T-helper 2 cell (primary cell): Measurements from ENCODE around the gene CCDC159.

Experiments
- DNase-seq, 5 experiments: peaks; one replicate each; pipeline versions ENCODE4 v3.0.0 to v3.0.0-alpha.2; 2012 to 2022

Gene CCDC159

GRCh38 chr19:11397089-11397610 lies 50.8 kb downstream of the CCDC159 start:
- DNase-seq: no peak

DNA sequence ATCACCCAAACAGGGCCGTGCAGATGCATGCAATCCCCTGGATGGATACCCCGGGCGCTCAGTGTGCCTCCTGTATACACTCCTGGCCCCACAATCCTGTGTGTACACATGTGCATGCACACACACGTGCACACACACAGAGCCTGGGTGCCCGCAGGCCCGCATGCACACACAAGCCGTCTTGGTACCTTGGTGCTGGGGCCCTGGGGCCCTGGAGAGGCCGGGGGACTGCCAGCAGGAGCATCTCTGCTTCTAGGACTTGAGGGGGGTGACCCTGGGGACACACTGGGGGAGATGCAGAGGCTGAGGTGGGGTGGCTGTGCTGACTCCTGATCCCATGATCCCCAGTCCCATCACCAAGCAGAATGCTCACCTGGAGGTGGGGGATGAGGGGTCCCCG lies 53.3 kb downstream of the CCDC159 start:
- no peak for DNase-seq

DNA sequence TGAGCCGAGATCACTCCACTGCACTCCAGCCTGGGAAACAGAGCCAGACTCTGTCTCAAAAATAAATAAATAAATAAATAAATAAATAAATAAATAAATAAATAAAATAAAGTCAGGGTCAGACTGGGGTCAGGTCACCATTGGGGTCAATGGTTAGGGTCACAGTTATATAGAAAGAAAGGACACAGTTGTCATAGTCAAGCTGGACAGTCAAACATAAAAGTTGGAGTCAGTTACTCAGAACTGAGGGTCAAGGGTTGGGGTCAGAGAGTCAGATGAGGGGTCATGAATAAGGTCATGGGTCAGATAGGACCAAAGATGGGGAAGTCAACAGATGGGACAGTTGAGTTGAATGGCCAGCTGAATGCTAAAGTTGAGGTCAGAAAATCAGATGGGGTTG lies 54.5 kb downstream of the CCDC159 start:
- no peak for DNase-seq

DNA sequence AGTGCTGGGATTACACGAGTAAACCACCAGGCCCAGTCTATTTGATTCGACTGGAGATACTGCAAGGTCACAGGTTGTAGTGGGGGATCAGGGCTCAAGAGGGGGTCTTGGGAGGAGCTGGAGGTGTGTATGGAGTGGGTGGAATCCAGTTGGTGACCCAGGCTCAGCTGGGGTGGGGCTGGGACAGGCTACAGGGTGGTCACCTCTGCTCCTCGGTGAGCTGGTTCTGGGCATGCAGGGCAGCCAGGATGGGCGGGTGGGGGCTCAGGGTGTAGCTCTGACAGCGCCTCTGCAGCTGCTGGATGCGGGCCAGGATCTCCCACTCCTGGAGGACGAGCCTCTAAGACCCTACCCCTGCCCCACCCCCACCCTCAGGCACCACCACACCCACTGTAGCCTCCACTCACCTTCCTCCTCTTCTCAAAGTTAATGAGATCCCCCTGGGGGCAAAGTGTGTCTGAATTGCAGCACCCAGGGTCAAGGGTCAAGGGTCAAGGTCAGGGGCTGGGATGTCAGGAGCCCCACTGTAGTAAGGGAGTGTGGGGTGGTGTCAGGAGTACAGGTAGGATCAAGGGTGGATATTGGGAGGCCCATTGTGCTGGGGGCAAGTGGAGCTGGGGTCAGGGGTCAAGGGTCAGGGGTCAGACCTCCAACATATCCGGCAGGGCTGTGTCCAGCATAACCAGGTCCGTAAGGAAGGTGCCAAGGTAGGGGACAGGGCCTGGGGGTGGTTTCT lies 55.7 kb downstream of the CCDC159 start:
- no peak for DNase-seq
